GM21723 (cell line): ENCODE measurements around the gene CDK5RAP1.

Source experiments
- ATAC-seq: cut with Tn5 transposase; IDR thresholded peaks from one replicate; pipeline ENCODE4 v1.9.1; 2021; ENCODE audit warnings: mild to moderate bottlenecking, moderate library complexity; ENCODE audit not compliant: unreplicated experiment

CDK5RAP1 gene

GRCh38 chr20:33336375-33336774 lies 64.9 kb downstream of the CDK5RAP1 start:
- ATAC-seq = no peak

GRCh38 chr20:33334111-33334510 lies 67.2 kb downstream of the CDK5RAP1 start:
- ATAC-seq = no peak

- ATAC-seq = no peak
These were observed 67.7 kb downstream of the CDK5RAP1 start for GRCh38 chr20:33333616-33334015.

GRCh38 chr20:33332905-33333456 lies 68.3 kb downstream of the CDK5RAP1 start:
- ATAC-seq = no peak

GRCh38 chr20:33328157-33329137 lies 72.9 kb downstream of the CDK5RAP1 start:
- no peak for ATAC-seq

GRCh38 chr20:33325350-33325749 lies 76.0 kb downstream of the CDK5RAP1 start:
- ATAC-seq = no peak

- ATAC-seq = no peak
These were observed 78.1 kb downstream of the CDK5RAP1 start for GRCh38 chr20:33323236-33323635.

- no peak for ATAC-seq
These were observed 78.9 kb downstream of the CDK5RAP1 start for GRCh38 chr20:33322456-33322855.

- no peak for ATAC-seq
These were observed 81.3 kb downstream of the CDK5RAP1 start for GRCh38 chr20:33320006-33320405.

GRCh38 chr20:33318096-33318429 lies 83.3 kb downstream of the CDK5RAP1 start:
- no peak for ATAC-seq

GRCh38 chr20:33317424-33318095 lies 83.8 kb downstream of the CDK5RAP1 start:
- no peak for ATAC-seq

- no peak for ATAC-seq
These were observed 84.4 kb downstream of the CDK5RAP1 start for GRCh38 chr20:33316958-33317357.

GRCh38 chr20:33316343-33316742 lies 85.0 kb downstream of the CDK5RAP1 start:
- no peak for ATAC-seq

GRCh38 chr20:33313686-33314314 lies 87.5 kb downstream of the CDK5RAP1 start:
- ATAC-seq = no peak

- ATAC-seq = no peak
These were observed 88.7 kb downstream of the CDK5RAP1 start for GRCh38 chr20:33312583-33312982.

- no peak for ATAC-seq
These were observed 89.3 kb downstream of the CDK5RAP1 start for GRCh38 chr20:33311996-33312395.

- no peak for ATAC-seq
These were observed 90.3 kb downstream of the CDK5RAP1 start for GRCh38 chr20:33311011-33311410.

GRCh38 chr20:33310327-33310899 lies 90.9 kb downstream of the CDK5RAP1 start:
- no peak for ATAC-seq

- ATAC-seq = no peak
These were observed 91.7 kb downstream of the CDK5RAP1 start for GRCh38 chr20:33309631-33310030.
